GM18505 (cell line): ENCODE results near the gene IL17C.

Experiments
- ATAC-seq: cut with Tn5 transposase; IDR thresholded peaks from one replicate; pipeline ENCODE4 v1.9.1; 2021; ENCODE audit not compliant: unreplicated experiment
- POLR2A ChIP-seq: IDR thresholded peaks from 4 replicates; pipeline ENCODE4 v1.6.1; 2011; ENCODE audit warnings: borderline replicate concordance; ENCODE audit not compliant: insufficient read depth, insufficient read length; ENCODE audit errors: extremely low read depth

Gene IL17C, protein sequence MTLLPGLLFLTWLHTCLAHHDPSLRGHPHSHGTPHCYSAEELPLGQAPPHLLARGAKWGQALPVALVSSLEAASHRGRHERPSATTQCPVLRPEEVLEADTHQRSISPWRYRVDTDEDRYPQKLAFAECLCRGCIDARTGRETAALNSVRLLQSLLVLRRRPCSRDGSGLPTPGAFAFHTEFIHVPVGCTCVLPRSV

DNA sequence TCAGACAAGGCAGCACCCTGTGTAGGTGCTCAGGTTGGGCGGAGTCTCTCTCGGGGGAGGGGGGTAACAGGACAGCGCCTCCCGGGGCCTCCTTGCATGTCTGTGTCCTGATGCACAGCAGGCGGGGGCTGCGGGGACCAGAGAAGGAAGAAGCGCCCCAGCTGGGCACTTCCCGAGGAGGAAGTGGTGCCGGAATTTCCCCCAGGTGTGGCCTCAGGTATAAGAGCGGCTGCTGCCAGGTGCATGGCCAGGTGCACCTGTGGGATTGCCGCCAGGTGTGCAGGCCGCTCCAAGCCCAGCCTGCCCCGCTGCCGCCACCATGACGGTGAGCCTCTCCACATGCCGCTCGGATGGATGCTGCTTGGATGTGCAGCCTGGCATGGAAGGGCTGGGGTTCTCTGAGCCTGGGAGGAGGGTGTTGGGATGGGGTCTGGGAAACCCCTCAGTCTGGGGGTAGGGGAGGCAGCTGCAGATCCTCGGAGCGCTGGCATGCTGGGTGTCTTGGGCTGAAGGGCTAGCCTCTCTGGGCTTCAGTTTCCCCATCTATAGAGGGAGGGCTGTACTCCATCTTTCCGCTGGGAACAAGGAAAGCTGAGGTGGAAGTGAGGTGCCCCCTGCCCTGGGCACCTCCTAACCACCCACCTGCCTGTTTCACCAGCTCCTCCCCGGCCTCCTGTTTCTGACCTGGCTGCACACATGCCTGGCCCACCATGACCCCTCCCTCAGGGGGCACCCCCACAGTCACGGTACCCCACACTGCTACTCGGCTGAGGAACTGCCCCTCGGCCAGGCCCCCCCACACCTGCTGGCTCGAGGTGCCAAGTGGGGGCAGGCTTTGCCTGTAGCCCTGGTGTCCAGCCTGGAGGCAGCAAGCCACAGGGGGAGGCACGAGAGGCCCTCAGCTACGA is at the start of gene IL17C:
TSS of gene IL17C (plus strand) at position 250 of the 908 bp plus-strand sequence. CDS start at position 320, 70 bp downstream.
- TF ChIP-seq POLR2A = no peak
- ATAC-seq = no peak

DNA sequence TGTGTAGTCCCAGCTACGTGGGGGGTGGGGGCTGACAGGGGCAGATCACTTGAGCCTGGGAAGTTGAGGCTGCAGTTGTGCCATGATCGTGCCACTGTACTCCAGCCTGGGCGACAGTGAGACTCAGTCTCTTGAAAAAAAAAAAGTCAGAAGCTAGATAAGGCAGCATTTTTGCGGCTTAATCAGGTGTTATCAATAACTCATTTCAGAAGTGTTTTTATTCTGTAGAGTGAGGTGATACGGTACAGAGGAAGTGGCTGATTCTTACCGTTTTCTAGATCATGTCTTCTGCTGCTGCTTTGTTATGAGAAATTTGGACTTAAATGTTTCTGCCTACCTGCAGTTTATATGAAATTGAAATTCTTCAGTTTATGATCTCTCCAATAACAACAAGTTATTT is 49.6 kb upstream of the IL17C start:
- no peak for ATAC-seq
- no peak for TF ChIP-seq POLR2A

DNA sequence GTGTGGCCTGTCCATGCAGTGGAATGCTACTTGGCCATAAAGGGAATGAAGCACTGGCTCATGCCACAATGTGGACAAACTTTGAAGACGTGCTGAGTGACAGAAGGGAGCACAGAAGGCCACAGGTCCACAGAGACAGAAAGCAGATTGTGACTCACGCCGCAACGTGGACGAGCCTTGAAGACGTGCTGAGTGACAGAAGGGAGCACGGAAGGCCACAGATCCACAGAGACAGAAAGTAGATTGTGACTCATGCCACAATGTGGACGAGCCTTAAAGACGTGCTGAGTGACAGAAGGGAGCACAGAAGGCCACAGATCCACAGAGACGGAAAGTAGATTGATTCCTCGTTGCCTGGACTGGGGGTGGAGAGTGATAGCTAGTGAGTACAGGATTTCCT is 48.9 kb upstream of the IL17C start:
- ATAC-seq = no peak
- TF ChIP-seq POLR2A = no peak

DNA sequence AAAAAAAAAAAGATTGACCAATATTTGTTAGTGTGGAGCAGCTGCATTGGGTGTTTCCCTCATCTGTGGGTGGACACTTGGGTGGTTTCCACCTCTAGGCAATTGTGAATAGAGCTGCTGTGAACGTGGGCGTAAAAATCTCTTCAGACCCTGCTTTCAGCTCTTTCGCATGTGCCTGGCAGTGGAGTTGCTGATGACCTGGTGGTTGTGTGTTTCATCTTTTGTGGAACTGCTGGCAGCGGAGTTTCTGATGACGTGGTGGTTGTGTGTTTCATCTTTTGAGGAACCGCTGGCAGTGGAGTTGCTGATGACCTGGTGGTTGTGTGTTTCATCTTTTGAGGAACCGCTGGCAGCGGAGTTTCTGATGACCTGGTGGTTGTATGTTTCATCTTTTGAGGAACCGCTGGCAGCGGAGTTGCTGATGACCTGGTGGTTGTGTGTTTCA is 46.8 kb upstream of the IL17C start:
- no peak for TF ChIP-seq POLR2A
- no peak for ATAC-seq

DNA sequence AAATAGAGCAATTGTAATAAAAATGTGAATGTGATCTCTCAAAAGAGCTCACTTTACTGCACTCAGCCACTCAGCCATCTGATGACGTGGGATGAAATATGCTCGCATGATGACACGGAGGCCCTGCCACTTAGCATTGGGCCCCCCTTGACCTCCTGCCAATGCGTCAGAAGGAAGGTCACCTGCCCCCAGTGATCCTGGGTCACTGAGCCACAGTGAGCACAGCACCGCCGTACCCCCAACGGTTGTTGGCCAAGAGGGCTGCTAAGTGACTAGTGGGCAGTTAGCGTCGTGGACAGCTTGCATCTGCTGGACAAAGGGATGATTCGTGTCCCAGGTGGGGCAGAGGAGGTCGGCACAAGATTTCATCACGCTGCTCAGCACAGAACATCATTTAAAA is 45.3 kb upstream of the IL17C start:
- no peak for TF ChIP-seq POLR2A
- ATAC-seq = no peak

DNA sequence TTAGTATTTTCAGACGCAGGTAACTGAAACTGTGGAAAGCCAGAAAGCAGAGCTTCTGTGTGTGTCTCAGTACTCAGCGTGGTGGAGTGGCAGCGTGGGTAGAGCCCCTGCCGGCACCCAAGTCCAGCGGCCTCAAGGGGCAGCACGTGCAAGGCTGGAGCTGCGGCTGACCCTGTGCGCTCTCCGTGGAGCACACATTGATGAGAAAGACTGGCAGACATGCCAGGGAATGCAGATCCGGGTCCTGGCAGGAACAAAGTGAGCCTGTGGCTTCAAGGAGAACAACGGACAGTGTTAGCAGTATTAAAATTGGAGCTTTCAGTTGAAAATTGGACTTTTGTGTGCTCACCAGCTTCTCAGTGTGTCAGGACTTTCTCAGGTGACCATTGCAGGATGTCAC is 44.9 kb upstream of the IL17C start:
- ATAC-seq = no peak
- TF ChIP-seq POLR2A = no peak

DNA sequence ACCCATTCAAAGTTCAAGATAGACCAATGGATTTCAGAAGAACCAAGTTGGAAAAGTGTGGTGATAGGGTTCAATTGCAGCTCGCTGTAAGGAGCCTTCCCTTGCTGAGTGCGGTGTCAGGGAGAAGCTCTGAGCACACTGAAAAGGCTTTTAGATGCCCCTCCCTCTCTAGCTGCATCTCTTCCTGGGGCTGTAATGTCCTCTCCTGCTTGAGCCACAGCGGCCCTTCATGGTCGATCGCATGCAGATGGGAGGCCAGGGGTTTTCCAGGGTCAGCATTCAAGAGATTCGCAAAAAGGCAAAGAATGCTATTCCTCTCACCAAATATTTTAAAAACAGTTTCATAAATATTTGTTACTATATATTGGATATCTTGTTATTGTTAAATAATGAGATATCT is 44.5 kb upstream of the IL17C start:
- no peak for TF ChIP-seq POLR2A
- no peak for ATAC-seq

DNA sequence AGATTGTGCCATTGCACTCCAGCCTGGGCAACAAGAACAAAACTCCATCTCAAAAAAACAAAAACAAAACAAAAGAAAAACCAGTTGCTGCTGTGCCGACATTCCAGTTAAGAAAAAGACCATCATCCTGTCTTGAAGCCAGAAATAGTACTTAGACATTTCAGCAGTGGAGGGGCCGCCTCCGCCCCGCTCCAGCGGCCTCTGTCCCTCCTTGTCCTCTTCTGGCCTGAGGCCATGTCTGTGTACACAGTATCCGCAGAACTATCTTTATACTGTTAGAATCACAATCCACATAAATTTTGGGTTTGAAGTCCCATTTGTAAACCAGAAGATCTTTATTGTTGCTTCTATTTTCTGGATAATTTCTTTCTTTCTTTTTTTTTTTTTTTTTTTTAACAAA is 43.3 kb upstream of the IL17C start:
- no peak for ATAC-seq
- TF ChIP-seq POLR2A = no peak

DNA sequence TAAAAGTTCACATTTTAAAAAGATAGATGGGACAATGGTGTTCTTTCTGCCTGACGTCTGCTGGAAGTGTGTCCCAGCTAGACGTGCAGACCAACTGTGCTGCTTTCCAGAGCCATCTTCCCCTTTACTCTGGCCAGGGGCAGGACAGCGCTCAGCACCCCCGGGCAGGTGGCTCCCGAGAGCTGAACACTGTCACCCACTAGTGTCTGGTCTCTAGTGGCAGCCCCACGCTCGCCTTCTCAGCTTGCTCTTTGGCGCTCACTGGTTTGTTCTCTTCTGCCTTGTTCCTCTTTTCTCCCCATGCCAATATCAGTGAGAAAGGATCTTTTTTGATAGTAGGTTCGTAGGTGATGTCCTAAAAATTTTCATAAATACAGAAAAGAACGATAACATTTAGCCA is 42.5 kb upstream of the IL17C start:
- TF ChIP-seq POLR2A = no peak
- ATAC-seq = no peak

DNA sequence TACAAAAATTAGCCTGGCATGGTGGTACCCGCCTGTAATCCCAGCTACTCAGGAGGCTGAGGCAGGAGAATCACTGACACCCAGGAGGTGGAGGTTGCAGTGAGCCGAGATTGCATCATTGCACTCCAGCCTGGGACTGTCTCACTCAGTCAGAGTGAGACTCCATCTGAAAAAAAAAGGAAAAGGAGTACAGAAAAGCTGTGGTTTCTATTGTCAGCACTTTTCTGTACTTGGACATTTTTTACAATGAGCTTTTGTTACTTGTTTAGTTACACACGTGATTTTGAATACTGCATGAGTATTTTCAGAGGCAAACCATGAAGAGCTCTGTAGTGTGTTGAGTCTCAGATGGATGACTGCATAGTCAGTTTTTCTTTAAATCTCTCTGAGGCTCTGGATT is 41.9 kb upstream of the IL17C start:
- no peak for TF ChIP-seq POLR2A
- ATAC-seq = no peak

DNA sequence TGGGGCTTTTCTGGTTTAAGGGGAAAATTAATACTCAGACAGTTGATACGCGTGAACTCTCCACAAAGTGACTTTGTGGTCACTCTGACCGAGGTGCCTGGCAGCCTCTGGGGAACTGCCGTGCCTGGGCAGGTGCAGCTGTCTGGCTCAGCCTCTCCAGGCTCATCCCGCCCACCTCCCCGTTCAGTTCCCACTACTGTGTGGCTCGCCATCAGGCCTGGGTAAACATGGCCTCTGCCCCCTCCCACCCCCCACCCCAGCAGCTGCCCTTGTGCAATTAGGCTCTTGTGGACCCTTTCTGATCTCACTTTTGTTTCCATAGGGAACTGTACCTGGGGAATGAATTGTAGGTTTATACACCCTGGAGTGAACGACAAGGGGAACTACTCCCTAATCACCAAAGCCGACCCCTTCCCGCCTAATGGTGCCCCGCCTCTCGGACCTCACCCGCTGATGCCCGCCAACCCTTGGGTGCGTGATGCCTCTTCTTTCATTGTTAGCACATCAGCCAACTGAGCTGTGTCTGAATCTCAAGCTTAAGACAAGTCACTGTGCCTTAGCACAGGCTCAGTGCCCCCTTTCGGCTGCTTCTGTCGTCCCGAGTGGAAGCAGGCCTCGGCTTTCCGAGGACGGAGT is 40.4 kb upstream of the IL17C start:
- TF ChIP-seq POLR2A = no peak
- ATAC-seq = no peak

DNA sequence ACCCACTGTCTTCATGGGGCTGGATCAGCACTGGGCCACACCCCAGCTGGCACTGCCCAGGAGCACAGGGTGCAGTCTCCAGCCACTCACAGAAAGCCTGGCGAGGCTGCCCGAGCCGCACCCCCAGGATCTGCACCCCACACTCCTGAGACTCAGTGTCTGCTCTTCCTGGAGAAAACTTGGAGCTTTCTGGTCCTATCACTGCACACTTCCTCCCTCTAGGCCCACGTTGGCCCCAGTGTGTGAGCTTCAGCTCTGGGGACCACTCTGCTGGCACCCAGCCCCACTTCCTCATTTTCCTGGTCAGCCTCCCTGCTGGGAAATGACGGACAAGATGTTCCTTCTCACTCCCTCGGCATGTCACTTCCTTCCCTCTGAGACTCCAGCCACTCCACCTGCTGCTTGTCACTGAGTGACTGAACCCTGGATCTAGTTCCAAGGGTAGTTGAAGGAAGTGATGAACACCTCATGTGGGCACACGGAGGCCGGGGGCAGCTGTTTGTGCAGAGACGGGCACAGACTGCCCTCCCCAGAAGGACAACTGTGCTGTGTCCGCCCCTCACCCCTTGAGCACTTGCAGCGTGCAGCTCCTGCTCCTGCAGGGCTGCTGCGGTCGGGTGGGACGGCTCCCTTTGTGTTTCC is 39.2 kb upstream of the IL17C start:
- no peak for ATAC-seq
- TF ChIP-seq POLR2A = no peak

DNA sequence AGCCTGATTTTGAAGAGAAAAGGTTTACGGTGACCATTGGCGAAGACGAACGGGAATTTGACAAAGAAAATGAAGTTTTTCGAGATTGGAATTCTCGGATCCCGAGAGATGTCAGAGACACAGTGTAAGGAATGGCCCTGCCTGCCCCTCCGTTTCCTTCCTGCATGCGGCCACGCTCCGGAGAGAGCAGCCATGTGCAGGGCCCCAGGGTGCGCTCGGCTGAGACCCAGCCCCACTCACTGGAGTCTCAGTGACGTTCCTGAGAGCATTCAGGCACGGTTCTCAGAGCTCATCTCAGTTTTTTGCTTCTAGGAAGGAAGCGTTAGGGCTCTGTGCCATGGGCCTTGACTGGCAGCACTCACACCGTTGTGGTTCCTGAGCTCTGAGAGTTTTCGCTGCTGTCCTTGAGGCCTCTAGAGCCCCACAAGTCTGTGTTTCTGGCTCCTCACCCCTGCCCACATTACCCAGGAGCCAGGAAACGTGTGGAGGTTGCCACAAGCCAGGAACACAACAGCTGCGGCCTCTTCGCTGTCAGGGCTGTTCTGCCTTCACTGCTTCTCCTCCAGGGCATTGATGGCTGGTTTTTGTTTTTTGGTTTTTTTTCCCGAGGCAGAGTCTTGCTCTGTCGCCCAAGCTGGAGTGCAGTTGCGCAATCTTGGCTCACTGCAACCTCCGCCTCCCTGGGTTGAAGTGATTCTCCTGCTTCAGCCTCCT is 38.4 kb upstream of the IL17C start:
- no peak for ATAC-seq
- TF ChIP-seq POLR2A = no peak
